Trophoblast cell (in vitro differentiated cells and primary cell): ENCODE measurements around the gene ARFGAP1.

ENCODE experiments used
- DNase-seq, 2 donors: peaks; one replicate each; pipeline ENCODE4 v3.0.0-alpha.2; 2016
- H2AFZ ChIP-seq: 2 replicates; pipeline ENCODE4 v1.6.1; 2013; ENCODE audit warnings: low read length, moderate library complexity, mild to moderate bottlenecking; ENCODE audit not compliant: insufficient read depth, poor library complexity
- H2AK5ac ChIP-seq: 2 replicates; pipeline ENCODE4 v1.6.1; 2013; ENCODE audit warnings: mild to moderate bottlenecking, low read length
- H2BK120ac ChIP-seq: 2 replicates; pipeline ENCODE4 v1.6.1; 2013; ENCODE audit warnings: low read length, mild to moderate bottlenecking, moderate library complexity; ENCODE audit not compliant: insufficient read depth, poor library complexity
- H2BK12ac ChIP-seq: 2 replicates; pipeline ENCODE4 v1.6.1; 2013; ENCODE audit warnings: mild to moderate bottlenecking, low read length, moderate library complexity
- H2BK5ac ChIP-seq: 2 replicates; pipeline ENCODE4 v1.6.1; 2013; ENCODE audit warnings: low read length, low read depth, moderate library complexity, mild to moderate bottlenecking; ENCODE audit not compliant: poor library complexity
- H3K14ac ChIP-seq: 2 replicates; pipeline ENCODE4 v1.6.1; 2013; ENCODE audit warnings: mild to moderate bottlenecking, low read length
- H3K18ac ChIP-seq: 2 replicates; pipeline ENCODE4 v1.6.1; 2013; ENCODE audit warnings: mild to moderate bottlenecking, low read length
- H3K23ac ChIP-seq: 2 replicates; pipeline ENCODE4 v1.6.1; 2013; ENCODE audit warnings: low read length
- H3K27ac ChIP-seq: 2 replicates; pipeline ENCODE4 v1.5.1; 2013; ENCODE audit warnings: low read depth, mild to moderate bottlenecking, inconsistent platforms, low read length, moderate library complexity
- H3K27me3 ChIP-seq: 2 replicates; pipeline ENCODE4 v1.6.1; 2013; ENCODE audit warnings: inconsistent platforms, mild to moderate bottlenecking, low read length, moderate library complexity; ENCODE audit not compliant: insufficient read depth
- H3K36me3 ChIP-seq, 2 experiments: 1 replicate in 1 of 2; 2 replicates in 1 of 2; pipeline ENCODE4 v1.6.1; 2013; ENCODE audit warnings: low read length in 2 of 2, mild to moderate bottlenecking in 2 of 2, moderate library complexity in 1 of 2; ENCODE audit not compliant: insufficient read depth in 2 of 2, control insufficient read depth in 1 of 2
- H3K4ac ChIP-seq: 2 replicates; pipeline ENCODE4 v1.6.1; 2013; ENCODE audit warnings: low read depth, mild to moderate bottlenecking, low read length, moderate library complexity
- H3K4me1 ChIP-seq, 2 experiments: 1 replicate in 1 of 2; 2 replicates in 1 of 2; pipeline ENCODE4 v1.6.1; 2013; ENCODE audit warnings: low read length in 2 of 2, mild to moderate bottlenecking in 2 of 2, moderate library complexity in 1 of 2; ENCODE audit not compliant: insufficient read depth in 2 of 2, control insufficient read depth in 1 of 2
- H3K4me2 ChIP-seq: 2 replicates; pipeline ENCODE4 v1.6.1; 2013; ENCODE audit warnings: inconsistent platforms, mild to moderate bottlenecking, low read length, moderate library complexity
- H3K4me3 ChIP-seq: 2 replicates; pipeline ENCODE4 v1.5.1; 2013; ENCODE audit warnings: mild to moderate bottlenecking, low read depth, low read length, inconsistent platforms
- H3K79me1 ChIP-seq: one replicate; pipeline ENCODE4 v1.6.1; 2013; ENCODE audit warnings: low read length
- H3K79me2 ChIP-seq: 2 replicates; pipeline ENCODE4 v1.6.1; 2013; ENCODE audit warnings: low read length, mild to moderate bottlenecking; ENCODE audit not compliant: control insufficient read depth, insufficient read depth, poor library complexity
- H3K9ac ChIP-seq: 2 replicates; pipeline ENCODE4 v1.6.1; 2013; ENCODE audit warnings: mild to moderate bottlenecking, low read length
- H3K9me3 ChIP-seq: 2 replicates; pipeline ENCODE4 v1.6.1; 2013; ENCODE audit warnings: low read depth, mild to moderate bottlenecking, control low read depth, inconsistent platforms, low read length; ENCODE audit not compliant: insufficient read depth
- H4K12ac ChIP-seq: 2 replicates; pipeline ENCODE4 v1.6.1; 2013; ENCODE audit warnings: low read depth, mild to moderate bottlenecking, low read length, moderate library complexity
- H4K8ac ChIP-seq: 2 replicates; pipeline ENCODE4 v1.6.1; 2013; ENCODE audit warnings: low read depth, mild to moderate bottlenecking, low read length, moderate library complexity
- H4K91ac ChIP-seq: one replicate; pipeline ENCODE4 v1.6.1; 2013; ENCODE audit warnings: low read depth, mild to moderate bottlenecking, low read length, moderate library complexity
- WGBS: extraction: QIAGEN DNeasy Blood & Tissue Kit; methylation state at CpG from one replicate; pipeline ENCODE4 v1.1.7; 2013; ENCODE audit warnings: missing lambda C conversion rate; ENCODE audit not compliant: insufficient read length, insufficient coverage; ENCODE audit errors: extremely low coverage; 5-methylcytosine and 5-hydroxymethylcytosine counted together

Gene ARFGAP1

DNA sequence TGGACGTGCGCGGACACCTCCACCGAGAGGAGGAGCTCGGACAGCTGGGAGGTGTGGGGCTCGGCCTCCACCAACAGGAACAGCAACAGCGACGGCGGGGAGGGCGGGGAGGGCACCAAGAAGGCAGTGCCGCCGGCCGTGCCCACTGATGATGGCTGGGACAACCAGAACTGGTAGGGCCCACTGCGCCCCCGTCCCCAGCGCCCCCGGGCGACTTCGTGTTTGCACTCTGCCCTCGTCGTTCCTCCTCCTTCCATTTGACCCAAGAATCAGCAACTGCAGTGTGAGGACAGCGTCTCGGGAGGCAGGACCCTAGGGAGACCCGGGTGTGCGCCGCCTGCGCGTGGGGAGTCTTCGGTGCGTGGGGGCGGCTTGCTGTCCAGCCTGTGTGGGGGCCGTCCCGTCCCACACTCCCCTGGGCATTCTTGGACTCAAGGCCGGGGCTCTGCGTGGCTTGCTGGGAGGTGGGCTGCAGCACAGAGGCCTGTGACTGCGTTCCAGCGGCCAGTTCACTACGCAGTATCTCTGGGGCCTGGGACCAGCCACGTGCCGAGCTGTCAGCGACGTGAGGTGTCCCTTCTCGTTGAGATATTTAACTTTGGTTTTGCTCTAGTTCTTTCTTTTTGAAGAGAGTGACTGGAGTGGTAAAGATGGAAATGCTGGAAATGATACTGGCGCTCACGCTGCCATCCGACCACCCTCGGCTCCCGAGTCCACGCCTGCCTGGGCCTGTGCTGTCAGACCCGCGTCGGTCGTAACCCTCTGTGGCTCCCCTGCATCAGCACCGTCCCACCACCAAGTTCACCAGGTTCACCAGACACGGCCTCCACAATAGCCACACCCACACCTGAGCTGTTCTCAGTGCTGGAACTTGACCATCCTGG lies 15.3 kb downstream of the ARFGAP1 start:
- H3K36me3 ChIP-seq: peaks cover 71 to 74% of the 10 kb centered on the region in 2 experiments

DNA sequence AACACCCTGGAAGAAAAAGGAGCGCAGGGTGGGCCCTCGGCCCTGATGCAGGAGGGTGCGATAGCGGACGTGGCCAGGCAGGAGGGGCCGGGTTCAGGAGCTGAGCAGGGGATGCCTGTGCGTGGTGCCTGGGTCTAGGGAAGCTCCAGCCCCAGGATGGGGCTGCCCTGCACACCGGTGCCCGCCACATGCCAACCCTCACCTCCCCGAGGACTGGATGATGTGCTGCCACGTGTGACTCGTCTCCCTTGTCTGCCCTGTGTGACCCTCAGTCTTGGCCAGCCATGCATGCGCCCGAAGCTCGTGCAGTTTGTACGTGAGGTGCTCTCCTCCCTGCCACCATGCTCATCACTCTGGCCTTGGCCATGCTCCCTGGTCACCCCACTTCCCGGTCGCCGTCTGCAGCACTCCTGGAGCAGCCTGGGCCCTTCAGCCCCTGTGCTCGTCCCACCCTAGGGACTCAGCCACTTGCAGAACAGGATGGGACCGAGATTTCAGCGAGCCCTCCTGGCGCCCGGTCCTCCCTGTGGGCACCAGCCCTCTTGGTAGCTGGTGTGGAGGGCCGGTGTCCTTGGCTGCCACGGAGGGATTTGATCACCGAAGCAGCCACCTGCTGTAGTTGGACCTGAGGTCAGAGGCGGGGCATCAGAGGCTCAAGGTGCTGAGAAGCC lies 16.1 kb downstream of the ARFGAP1 start:
- no peak overlapping the region for H3K18ac ChIP-seq
- no peak overlapping the region for H4K12ac ChIP-seq
- H3K23ac ChIP-seq: no peak overlapping the region
- H2BK5ac ChIP-seq: no peak overlapping the region
- no peak overlapping the region for H3K9ac ChIP-seq
- no peak overlapping the region for H4K8ac ChIP-seq
- H3K4ac ChIP-seq: no peak overlapping the region
- no peak overlapping the region for H4K91ac ChIP-seq
- H3K79me1 ChIP-seq: no peaks in the 10 kb centered on the region
- no peak overlapping the region for H2BK12ac ChIP-seq
- no peak overlapping the region for H3K4me2 ChIP-seq
- no peak overlapping the region for H2BK120ac ChIP-seq
- H3K36me3 ChIP-seq: peaks cover 63 to 66% of the 10 kb centered on the region in 2 experiments
- no peak for DNase-seq
- no peaks in the 10 kb centered on the region for H3K79me2 ChIP-seq
- peaks cover 2% of the 10 kb centered on the region for H3K9me3 ChIP-seq
- H3K4me3 ChIP-seq: no peak overlapping the region
- H2AK5ac ChIP-seq: no peak overlapping the region
- peaks cover 0 to 6% of the 10 kb centered on the region in 2 experiments for H3K4me1 ChIP-seq
- no peak overlapping the region for H3K27ac ChIP-seq
- no peaks in the 10 kb centered on the region for H3K27me3 ChIP-seq
- H3K14ac ChIP-seq: no peak overlapping the region
- WGBS: no CpG with 5 or more reads among the region's 28 CpGs
- H2AFZ ChIP-seq: no peak overlapping the region

More for the DNA sequence above, 15.3 kb downstream of the ARFGAP1 start:
- no peak overlapping the region for H3K23ac ChIP-seq
- DNase-seq: no peak
- no peak overlapping the region for H2BK120ac ChIP-seq
- no peaks in the 10 kb centered on the region for H3K79me2 ChIP-seq
- no peaks in the 10 kb centered on the region for H3K27me3 ChIP-seq
- no peak overlapping the region for H3K4me3 ChIP-seq
- H2AFZ ChIP-seq: no peak overlapping the region
- no peak overlapping the region for H3K4ac ChIP-seq
- WGBS: no CpG with 5 or more reads among the region's 55 CpGs
- no peak overlapping the region for H3K4me2 ChIP-seq
- no peak overlapping the region for H3K9ac ChIP-seq
- H3K27ac ChIP-seq: no peak overlapping the region
- H2BK12ac ChIP-seq: no peak overlapping the region
- H3K4me1 ChIP-seq: peaks cover 0 to 6% of the 10 kb centered on the region in 2 experiments
- H4K8ac ChIP-seq: no peak overlapping the region
- no peak overlapping the region for H4K91ac ChIP-seq
- H3K14ac ChIP-seq: no peak overlapping the region
- no peaks in the 10 kb centered on the region for H3K79me1 ChIP-seq
- no peak overlapping the region for H3K18ac ChIP-seq
- H2AK5ac ChIP-seq: no peak overlapping the region
- H3K9me3 ChIP-seq: peaks cover 2% of the 10 kb centered on the region
- H2BK5ac ChIP-seq: no peak overlapping the region
- H4K12ac ChIP-seq: no peak overlapping the region

DNA sequence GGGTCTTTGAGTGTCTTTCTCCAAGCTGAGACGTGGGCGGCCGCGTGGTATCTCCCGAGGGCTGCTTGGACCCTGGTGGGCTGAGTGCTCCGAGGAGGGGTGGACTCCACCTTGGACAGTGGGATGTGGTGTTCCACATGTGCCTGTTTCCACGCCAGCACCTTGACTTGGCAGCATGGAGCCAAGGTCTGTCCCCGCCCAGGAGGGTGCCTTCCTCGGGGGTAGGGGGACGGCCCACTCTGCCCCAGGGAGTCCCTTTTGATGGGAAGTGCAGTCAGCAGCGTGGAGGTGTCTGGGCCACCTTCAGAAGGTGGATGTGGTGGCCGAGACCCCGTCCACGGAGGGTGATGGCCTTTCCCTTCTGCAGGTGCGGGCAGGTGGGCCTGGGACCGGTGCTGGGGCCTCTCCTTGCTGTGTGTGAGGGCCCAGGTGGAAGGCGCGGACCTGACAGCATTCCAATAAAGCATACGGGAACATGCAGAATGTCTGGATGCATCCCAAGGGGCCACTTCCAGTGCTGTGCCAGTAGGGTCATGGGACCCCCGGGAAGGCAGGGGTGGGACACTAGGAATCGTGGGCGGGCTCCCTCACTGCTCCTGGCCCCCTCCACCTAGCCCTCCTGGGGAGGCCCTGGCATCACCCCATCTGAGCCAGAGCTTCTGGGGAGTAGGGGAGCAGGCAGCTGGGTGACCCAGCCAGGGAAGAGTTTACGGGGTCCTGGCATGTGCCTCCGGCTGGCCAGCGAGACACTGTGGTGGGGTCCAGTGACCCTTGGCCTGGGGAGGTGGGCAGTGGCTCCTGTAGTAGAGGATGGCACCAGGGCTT lies 16.9 kb downstream of the ARFGAP1 start:
- Histone ChIP-seq H3K4ac (no peak overlapping the region), H2BK12ac (no peak overlapping the region), H3K18ac (no peak overlapping the region), H4K12ac (no peak overlapping the region), H3K79me1 (no peaks in the 10 kb centered on the region), H4K91ac (no peak overlapping the region), H3K4me3 (no peak overlapping the region), H3K27ac (no peak overlapping the region), H2AFZ (no peak overlapping the region), H3K79me2 (no peaks in the 10 kb centered on the region), H3K14ac (no peak overlapping the region), H3K4me1 (peaks cover 0 to 6% of the 10 kb centered on the region in 2 experiments), H3K36me3 (peaks cover 55 to 58% of the 10 kb centered on the region in 2 experiments), H3K27me3 (no peaks in the 10 kb centered on the region), H2BK120ac (no peak overlapping the region), H3K23ac (no peak overlapping the region), H3K4me2 (no peak overlapping the region), H4K8ac (no peak overlapping the region), H2AK5ac (no peak overlapping the region), H3K9ac (no peak overlapping the region), H2BK5ac (no peak overlapping the region), H3K9me3 (peaks cover 2% of the 10 kb centered on the region)
- DNase-seq: no peak
- no CpG with 5 or more reads among the region's 25 CpGs for WGBS

DNA sequence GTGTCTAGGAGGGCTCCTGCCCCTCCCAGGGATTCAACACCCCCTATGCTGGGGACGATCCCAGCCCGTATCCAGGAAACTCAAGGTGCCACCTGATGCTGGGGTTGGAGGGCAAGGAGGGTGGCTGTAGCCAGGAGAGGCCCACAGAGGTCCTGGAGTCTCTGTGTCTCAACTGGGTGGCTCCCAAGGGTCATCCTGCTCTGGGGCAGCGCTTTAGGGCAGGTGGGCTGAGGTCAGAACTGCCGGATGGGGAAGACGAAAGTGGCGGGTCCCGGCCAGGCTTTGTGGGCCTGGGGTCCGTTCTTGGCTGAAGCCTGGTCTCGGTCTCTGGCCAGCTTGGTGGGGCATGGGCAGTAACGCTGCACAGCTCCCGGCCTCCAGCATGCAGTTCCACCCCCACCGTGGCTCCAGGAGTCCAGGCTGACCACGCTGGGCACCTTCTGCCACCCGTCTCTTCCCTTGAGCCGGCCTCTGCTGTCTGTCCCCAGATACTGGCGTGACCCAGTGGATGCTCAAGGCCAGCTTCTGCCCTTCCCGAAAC lies 17.6 kb downstream of the ARFGAP1 start:
- H3K27ac ChIP-seq: no peak overlapping the region
- no peaks in the 10 kb centered on the region for H3K79me1 ChIP-seq
- no peak overlapping the region for H4K8ac ChIP-seq
- no peak overlapping the region for H2AFZ ChIP-seq
- H3K79me2 ChIP-seq: no peaks in the 10 kb centered on the region
- H2BK12ac ChIP-seq: no peak overlapping the region
- H2BK5ac ChIP-seq: no peak overlapping the region
- no peak overlapping the region for H3K4ac ChIP-seq
- H3K9ac ChIP-seq: no peak overlapping the region
- no peak overlapping the region for H2AK5ac ChIP-seq
- H4K12ac ChIP-seq: no peak overlapping the region
- H2BK120ac ChIP-seq: no peak overlapping the region
- no CpG with 5 or more reads among the region's 17 CpGs for WGBS
- peaks cover 48 to 51% of the 10 kb centered on the region in 2 experiments for H3K36me3 ChIP-seq
- H3K23ac ChIP-seq: no peak overlapping the region
- no peak overlapping the region for H3K4me2 ChIP-seq
- no peak overlapping the region for H3K4me3 ChIP-seq
- H3K18ac ChIP-seq: no peak overlapping the region
- peaks cover 2% of the 10 kb centered on the region for H3K9me3 ChIP-seq
- DNase-seq: no peak
- peaks cover 0 to 6% of the 10 kb centered on the region in 2 experiments for H3K4me1 ChIP-seq
- H3K14ac ChIP-seq: no peak overlapping the region
- H3K27me3 ChIP-seq: no peaks in the 10 kb centered on the region
- no peak overlapping the region for H4K91ac ChIP-seq
